Activated CD4-positive, alpha-beta memory T cell treated with anti-CD3 and anti-CD28 coated beads, Interleukin-2, amount 10 ng/mL, durations not matched to agents 7 days and 5 days (primary cell): ENCODE data around the gene PON3. TPM values are rescaled to one million over a fixed set of nuclear protein-coding genes. Genes with fewer than 3 reads are reported as not detected.
A peak's percentile ranks its signal among the peaks of the same experiment; 100 is the strongest.

Experiments
- CTCF ChIA-PET: fragments of 350-600 bp; sonication (Branson Sonifier 250); formaldehyde crosslinking; loops from one replicate; lab custom pipeline; 2021; ENCODE audit warnings: antibody characterized with exemption, inconsistent platforms; lab: Charles Lee
- POLR2A ChIA-PET: fragments of 350-600 bp; sonication (Branson Sonifier 250); formaldehyde crosslinking; loops from one replicate; lab custom pipeline; 2021; ENCODE audit warnings: antibody characterized with exemption; lab: Charles Lee
- DNase-seq: peaks from one replicate; pipeline ENCODE4 v3.0.0-alpha.2; 2020
- H3K27ac Mint-ChIP-seq: one replicate; pipeline ENCODE4 v1.8.0; 2021; ENCODE audit warnings: mild to moderate bottlenecking, mixed read lengths
- H3K27me3 Mint-ChIP-seq: one replicate; pipeline ENCODE4 v1.8.0; 2021; ENCODE audit warnings: mixed read lengths
- H3K36me3 Mint-ChIP-seq: one replicate; pipeline ENCODE4 v1.8.0; 2021; ENCODE audit warnings: low read depth, mixed read lengths
- H3K4me1 Mint-ChIP-seq: one replicate; pipeline ENCODE4 v1.8.0; 2021; ENCODE audit warnings: mixed read lengths
- H3K4me3 Mint-ChIP-seq: one replicate; pipeline ENCODE4 v1.8.0; 2021; ENCODE audit warnings: mild to moderate bottlenecking, mixed read lengths
- H3K9me3 Mint-ChIP-seq: one replicate; pipeline ENCODE4 v1.8.0; 2021; ENCODE audit warnings: mixed read lengths
- total RNA-seq, 2 experiments: library from RNA; stranded (reverse); gene quantifications; one replicate each; pipeline ENCODE4 v1.2.3, GENCODE V29; 2021

Gene PON3
- total RNA-seq, 2 experiments from 2014 or later: not detected

DNA sequence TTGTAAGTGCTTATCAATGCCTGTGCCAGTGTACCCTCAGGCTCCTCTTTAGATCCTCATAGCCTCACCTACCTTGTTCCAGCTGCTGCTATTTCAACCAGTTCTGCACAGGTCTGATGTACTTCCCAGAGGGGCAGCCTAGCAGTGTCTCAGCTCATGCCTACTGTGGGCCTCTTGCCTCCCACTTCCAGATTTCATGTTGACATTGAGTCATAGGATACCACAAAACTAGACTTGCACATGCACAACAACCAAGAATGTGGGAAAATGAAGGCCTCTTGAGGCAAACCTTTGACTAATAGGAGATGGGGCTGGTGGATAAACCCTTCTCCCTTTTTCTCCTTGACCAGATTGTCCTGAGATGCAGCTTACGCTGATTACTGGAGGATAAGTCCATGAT is 31.0 kb downstream of the PON3 start:
- Mint-ChIP-seq H3K4me1 (no peaks in the 10 kb centered on the region), H3K4me3 (no peak overlapping the region), H3K36me3 (no peaks in the 10 kb centered on the region), H3K27ac (no peak overlapping the region), H3K9me3 (no peaks in the 10 kb centered on the region), H3K27me3 (peaks cover 2% of the 10 kb centered on the region)
- no peak for DNase-seq
- CTCF ChIA-PET: no interaction called here
- POLR2A ChIA-PET: no interaction called here

DNA sequence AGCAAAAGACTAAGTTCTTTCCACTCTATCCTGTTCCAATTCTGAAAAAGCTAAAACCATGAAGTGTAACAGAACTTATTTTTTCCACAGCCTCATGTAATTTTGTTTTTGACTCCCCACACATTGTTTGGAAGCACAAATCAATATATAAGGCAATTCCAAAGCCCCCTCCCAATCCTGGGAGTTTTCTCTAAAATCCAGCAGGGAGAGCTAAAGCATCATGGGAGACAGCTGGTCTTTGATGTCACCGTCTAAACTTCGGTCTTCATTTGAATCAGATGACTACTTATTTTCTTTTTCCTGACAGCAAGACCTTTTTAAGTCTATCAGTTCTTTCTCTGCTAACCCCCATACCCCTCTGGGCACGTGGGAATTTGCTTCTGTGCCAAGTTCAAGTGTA is 38.6 kb downstream of the PON3 start:
- H3K36me3 Mint-ChIP-seq: no peaks in the 10 kb centered on the region

DNA sequence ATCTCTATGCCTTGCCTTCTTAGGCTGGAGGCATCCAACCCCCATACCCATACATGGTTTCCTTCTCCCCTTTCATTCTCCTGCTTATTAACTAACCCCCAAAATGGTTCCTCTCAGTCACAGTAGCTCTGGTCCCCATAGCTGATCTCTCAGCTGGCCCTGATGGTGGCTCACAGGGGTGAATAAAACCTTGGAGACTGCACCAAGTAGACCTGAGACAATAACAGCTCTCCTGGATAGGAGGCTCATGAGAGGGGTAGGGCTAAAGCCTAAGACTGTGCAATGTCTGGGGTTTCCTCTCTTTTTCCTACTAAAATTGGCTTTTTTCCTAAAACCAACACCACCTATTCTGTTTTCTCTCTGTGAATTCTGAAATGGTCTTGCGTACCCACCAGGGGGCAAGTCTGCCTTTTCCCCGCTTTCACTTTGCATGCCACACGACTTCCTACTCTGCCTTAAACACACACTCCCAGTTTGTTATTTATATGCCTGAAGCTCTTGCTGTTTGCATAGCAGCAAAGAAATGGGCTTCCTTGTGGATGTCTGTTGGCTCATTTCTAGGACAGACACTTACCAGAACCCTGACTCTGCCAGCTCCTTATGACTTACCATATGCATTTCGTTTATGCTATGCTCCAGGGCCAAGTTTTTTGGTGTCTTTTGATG is 53.4 kb downstream of the PON3 start:
- Mint-ChIP-seq H3K4me3 (no peak overlapping the region), H3K27ac (no peak overlapping the region), H3K27me3 (no peaks in the 10 kb centered on the region), H3K4me1 (no peaks in the 10 kb centered on the region), H3K9me3 (no peaks in the 10 kb centered on the region), H3K36me3 (no peaks in the 10 kb centered on the region)
- DNase-seq: no peak
- ChIA-PET POLR2A (no interaction called here), CTCF (no interaction called here)

More for the DNA sequence above, 38.6 kb downstream of the PON3 start:
- Mint-ChIP-seq H3K4me1 (no peaks in the 10 kb centered on the region), H3K27ac (no peak overlapping the region), H3K9me3 (no peaks in the 10 kb centered on the region), H3K27me3 (peaks cover 4% of the 10 kb centered on the region), H3K4me3 (no peak overlapping the region)
- CTCF ChIA-PET: no interaction called here
- POLR2A ChIA-PET: no interaction called here
- DNase-seq: no peak

DNA sequence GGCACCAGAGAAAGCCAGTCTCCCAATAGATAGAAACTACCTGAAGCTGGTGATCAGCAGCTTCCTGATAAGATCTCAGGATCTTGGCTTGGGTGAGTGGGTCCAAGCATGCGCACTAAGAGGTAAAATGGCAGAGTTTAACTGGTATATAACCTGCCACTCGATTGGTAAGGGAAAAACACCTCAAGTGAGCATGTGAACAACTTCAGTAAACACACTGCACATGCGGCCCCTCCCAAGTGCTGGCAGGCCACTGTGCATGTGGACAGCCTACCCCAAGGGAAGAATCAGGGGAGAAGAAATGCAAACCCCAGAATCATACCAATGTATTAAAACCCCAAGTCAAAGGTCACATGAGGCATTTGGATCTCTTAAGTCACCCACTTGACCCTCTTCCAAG is 54.1 kb downstream of the PON3 start:
- Mint-ChIP-seq H3K4me1 (no peaks in the 10 kb centered on the region), H3K27ac (no peak overlapping the region), H3K27me3 (no peaks in the 10 kb centered on the region), H3K36me3 (no peaks in the 10 kb centered on the region), H3K4me3 (no peak overlapping the region), H3K9me3 (no peaks in the 10 kb centered on the region)
- POLR2A ChIA-PET: no interaction called here
- no peak for DNase-seq
- CTCF ChIA-PET: no interaction called here

DNA sequence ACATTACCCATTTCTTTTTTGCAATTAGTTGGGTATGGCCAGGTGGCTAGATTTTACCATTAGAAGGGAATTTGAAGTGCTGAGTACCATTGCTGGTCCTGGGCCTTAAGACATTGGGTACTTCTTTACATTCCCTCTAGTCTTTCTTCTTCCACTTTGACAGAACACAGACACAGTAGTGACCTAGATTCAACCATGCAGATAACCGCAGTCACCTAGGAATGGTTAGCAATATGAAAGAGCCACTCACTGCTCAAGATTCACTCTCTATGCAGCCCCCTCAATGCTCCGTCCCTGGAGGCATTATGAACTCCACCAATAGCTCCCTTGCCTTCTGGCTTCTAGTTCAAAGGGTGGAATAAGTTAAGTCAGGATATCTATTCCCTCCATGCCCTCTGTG is 55.7 kb downstream of the PON3 start:
- DNase-seq: no peak
- POLR2A ChIA-PET: no interaction called here

DNA sequence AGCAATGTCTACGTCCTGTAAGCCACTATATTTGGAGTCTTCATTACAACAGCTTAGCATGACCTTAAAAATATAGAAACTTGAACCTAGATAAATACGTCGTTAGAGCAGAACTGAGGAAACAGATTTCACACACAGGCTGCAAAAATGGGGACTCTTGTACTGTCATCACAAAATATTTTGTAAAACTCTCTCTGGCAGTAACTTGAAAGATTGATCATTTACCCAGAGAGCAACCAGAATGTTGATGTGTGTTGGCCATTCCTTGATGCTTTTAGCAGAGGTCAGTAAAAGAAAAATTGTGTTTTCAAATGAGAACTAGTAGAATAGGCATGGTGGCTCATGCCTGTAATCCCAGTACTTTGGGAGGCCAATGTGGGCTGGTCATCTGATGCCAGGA is 57.3 kb downstream of the PON3 start:
- Mint-ChIP-seq H3K4me1 (no peaks in the 10 kb centered on the region), H3K36me3 (no peaks in the 10 kb centered on the region), H3K27me3 (no peaks in the 10 kb centered on the region), H3K27ac (no peak overlapping the region), H3K9me3 (no peaks in the 10 kb centered on the region), H3K4me3 (no peak overlapping the region)
- no peak for DNase-seq
- POLR2A ChIA-PET: no interaction called here
- CTCF ChIA-PET: no interaction called here

More for the DNA sequence above, 55.7 kb downstream of the PON3 start:
- CTCF ChIA-PET: no interaction called here
- Mint-ChIP-seq H3K4me1 (no peaks in the 10 kb centered on the region), H3K27ac (no peak overlapping the region), H3K4me3 (no peak overlapping the region), H3K27me3 (no peaks in the 10 kb centered on the region), H3K36me3 (no peaks in the 10 kb centered on the region), H3K9me3 (no peaks in the 10 kb centered on the region)

DNA sequence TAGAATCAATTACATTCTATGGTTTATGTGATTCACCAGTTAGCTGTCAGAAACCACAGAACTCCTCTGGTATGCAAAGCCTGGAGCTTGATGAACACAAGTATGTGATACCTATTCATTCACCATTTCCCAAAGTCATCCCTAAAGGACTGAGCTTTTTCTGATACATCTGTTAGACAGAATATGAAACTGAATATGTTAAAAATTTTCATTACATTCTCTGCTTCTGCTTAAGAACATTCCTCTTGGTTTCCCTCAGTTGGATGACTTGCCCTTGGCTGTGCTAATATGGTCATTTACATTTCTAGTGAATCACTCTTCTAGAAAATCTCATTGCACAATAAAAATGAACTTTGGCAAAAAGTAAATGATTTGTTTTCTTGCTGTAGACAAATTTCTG is 61.1 kb downstream of the PON3 start:
- Mint-ChIP-seq H3K27ac (no peak overlapping the region), H3K27me3 (no peaks in the 10 kb centered on the region), H3K4me3 (no peak overlapping the region), H3K4me1 (peaks cover 11% of the 10 kb centered on the region), H3K36me3 (no peaks in the 10 kb centered on the region), H3K9me3 (no peaks in the 10 kb centered on the region)
- ChIA-PET CTCF (no interaction called here), POLR2A (no interaction called here)
- no peak for DNase-seq

DNA sequence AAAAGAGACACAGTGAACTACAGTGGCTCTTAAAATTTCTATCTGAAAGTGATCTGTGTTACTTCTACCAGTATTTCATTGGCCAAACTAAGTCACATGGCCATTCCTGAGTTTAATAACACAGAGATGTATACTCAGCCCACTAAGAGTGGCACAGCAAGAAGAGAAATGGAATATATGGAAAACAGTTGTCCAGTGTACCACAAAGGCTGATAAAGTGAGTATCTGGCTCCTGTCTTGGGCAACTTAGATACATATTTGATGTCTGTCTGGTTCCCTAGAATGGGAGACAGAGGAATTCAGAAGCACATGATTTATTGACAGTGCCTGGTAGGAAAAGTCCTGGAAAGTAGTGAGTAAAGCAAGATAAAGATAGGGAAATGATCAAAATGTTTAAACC is 61.7 kb downstream of the PON3 start:
- no peak for DNase-seq
- ChIA-PET POLR2A (no interaction called here), CTCF (no interaction called here)
- Mint-ChIP-seq H3K27ac (no peak overlapping the region), H3K27me3 (no peaks in the 10 kb centered on the region), H3K4me3 (no peak overlapping the region), H3K36me3 (no peaks in the 10 kb centered on the region), H3K9me3 (no peaks in the 10 kb centered on the region), H3K4me1 (peaks cover 13% of the 10 kb centered on the region)

DNA sequence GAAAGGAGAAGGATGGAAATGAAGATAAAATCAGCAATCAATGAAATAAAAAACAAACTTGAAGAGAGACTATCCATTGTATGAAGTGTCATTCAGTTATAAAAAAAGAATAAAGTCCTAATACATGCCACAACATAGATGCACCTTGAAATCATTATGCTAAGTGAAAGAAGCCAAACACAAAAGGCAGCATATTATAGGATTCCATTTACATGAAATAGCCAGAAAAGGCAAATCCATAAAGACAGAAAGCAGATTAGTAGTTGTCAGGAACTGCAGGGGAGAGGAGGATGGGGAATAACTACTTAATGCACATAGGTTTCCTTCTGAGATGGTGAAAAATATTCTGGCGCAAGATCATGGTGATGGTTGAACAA is 65.2 kb downstream of the PON3 start:
- H3K36me3 Mint-ChIP-seq: no peaks in the 10 kb centered on the region
- H3K4me1 Mint-ChIP-seq: peaks cover 13% of the 10 kb centered on the region
- ChIA-PET CTCF (no interaction called here), POLR2A (no interaction called here)
- no peaks in the 10 kb centered on the region for H3K9me3 Mint-ChIP-seq
- DNase-seq: no peak
- peak overlapping the region; percentile 58 for H3K27ac Mint-ChIP-seq
- peak overlapping the region; percentile 67 for H3K4me3 Mint-ChIP-seq
- H3K27me3 Mint-ChIP-seq: peaks cover 4% of the 10 kb centered on the region

DNA sequence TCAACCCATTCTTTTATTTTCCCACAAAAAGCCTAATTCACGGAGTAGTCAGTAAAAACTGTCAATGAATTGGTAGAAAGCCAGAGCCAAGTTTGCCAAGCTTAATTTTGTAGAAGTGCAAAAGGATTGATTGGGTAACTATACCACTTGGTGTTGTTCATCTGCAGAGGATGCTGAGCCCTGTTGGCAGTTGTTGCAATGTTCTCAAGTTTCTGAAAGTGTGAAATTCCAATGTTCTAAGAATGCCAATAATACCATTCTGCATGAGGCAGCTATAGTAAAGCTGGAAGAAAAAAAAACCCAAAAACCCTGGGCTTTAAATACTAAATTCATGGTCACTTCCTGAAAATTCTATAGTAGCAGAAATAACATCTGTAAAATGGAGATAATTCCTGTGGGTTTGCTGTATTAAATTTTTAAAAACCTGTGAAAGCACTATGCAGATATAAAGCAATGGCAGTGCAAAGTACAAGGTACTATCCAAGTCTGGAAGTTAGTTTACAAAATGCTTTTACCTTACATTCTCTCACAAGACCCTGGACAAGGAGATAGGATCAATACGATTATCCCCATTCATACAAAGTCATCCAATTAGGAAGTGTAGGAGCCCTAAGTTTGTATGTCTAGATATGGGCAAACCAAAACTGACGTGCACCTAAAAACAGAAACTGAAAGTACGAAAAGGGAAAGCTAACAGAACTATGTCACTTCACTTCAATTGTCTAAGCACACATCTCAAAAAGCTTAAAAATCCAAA is 65.8 kb downstream of the PON3 start:
- ChIA-PET POLR2A (no interaction called here), CTCF (no interaction called here)
- peaks cover 13% of the 10 kb centered on the region for H3K4me1 Mint-ChIP-seq
- peaks cover 5% of the 10 kb centered on the region for H3K27me3 Mint-ChIP-seq
- peak overlapping the region; percentile 67 for H3K4me3 Mint-ChIP-seq
- no peaks in the 10 kb centered on the region for H3K36me3 Mint-ChIP-seq
- H3K27ac Mint-ChIP-seq: peak overlapping the region; percentile 58
- H3K9me3 Mint-ChIP-seq: no peaks in the 10 kb centered on the region
- no peak for DNase-seq

DNA sequence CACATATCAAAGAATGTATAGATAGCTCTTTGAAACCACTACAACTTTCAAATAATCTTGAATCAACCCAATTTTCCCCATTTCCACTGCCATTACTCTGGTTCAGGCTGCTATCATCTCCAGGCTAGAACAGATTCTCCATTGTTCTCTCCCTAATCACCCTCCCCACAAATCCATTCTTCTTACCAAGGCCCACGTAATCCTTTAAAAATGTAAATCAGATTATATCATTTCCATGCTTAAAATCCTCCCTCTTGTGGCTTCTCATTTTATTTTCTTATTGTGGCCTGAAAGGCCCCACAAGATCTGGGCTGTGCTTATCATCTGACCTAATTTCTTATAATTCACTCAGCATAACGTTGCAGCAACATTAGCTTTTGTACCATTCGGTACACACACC is 68.8 kb downstream of the PON3 start:
- H3K9me3 Mint-ChIP-seq: no peaks in the 10 kb centered on the region
- peaks cover 10% of the 10 kb centered on the region for H3K27me3 Mint-ChIP-seq
- H3K4me1 Mint-ChIP-seq: peaks cover 13% of the 10 kb centered on the region
- H3K4me3 Mint-ChIP-seq: no peak overlapping the region
- no peaks in the 10 kb centered on the region for H3K36me3 Mint-ChIP-seq
- POLR2A ChIA-PET: no interaction called here
- CTCF ChIA-PET: no interaction called here
- DNase-seq: no peak
- no peak overlapping the region for H3K27ac Mint-ChIP-seq

DNA sequence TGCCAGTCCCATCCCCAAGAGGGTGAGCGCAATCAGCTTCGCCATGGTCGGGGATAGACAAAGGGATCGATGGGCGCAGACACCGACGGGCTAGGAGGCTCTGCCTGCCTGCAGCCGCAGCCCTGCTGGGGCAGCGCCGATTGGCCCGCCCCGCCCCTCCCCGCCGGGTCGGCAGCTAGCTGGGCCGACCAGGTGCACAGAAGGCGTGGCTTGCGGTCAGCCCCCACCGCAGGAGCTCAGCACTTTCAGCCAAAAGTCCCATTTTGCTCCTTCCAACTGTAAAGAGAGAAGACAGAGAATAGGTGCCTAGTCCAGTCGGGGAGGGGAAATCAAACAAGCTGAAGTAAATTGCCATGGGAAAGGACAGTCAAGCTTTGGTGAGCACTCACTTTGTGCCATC is 71.7 kb downstream of the PON3 start, which contains the start of gene PON1:
Gene PON1 (minus strand): TSS at position 102 of the 400 bp plus-strand sequence. CDS start 57 bp downstream, at position 45.
- Mint-ChIP-seq H3K4me3 (no peak within 1 kb of the TSS), H3K36me3 (no peaks in the 10 kb centered on the region), H3K9me3 (no peaks in the 10 kb centered on the region), H3K27ac (no peak within 1 kb of the TSS), H3K4me1 (no peaks in the 10 kb centered on the region), H3K27me3 (peaks cover 10% of the 10 kb centered on the region)
- ChIA-PET POLR2A (no interaction called here), CTCF (no interaction called here)
- DNase-seq: no peak

DNA sequence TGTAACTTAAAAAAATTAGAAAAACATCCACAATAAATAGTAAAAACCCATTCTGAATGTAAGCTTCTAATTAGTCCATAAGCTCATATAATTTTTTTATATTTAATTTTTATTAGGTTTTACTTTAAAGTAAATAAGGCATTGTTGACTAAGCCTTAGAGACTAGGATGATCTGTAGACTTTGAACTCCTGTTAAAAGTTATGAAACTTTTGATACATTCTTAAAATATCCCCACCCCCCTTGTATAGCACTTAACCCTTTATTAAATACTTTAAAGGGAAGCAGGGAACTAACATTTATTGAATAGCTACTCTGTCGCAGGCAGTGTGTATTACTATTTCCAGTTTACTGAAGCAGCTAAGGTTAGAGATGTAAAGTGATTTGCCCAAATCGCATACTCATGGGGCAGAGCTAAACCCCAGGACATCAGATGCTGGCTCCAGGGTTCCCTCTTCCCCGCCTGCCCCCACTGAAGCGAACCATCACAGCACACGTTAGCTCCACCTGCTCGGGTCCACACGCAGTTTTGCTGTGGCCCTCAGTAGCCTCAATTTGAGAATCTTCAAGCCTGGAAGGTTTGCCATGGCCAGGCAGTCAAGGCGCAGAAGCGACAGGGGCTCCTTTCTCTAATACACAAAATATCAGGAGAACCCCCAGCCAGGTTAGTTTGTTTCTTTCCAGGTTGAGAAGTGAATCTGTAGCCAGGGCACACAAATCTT is 72.6 kb downstream of the PON3 start:
- ChIA-PET POLR2A (no interaction called here), CTCF (no interaction called here)
- DNase-seq: no peak
- H3K4me3 Mint-ChIP-seq: no peak overlapping the region
- peaks cover 10% of the 10 kb centered on the region for H3K27me3 Mint-ChIP-seq
- no peak overlapping the region for H3K27ac Mint-ChIP-seq
- no peaks in the 10 kb centered on the region for H3K9me3 Mint-ChIP-seq
- H3K36me3 Mint-ChIP-seq: no peaks in the 10 kb centered on the region
- no peaks in the 10 kb centered on the region for H3K4me1 Mint-ChIP-seq
